Measurements from ENCODE around the gene CYSRT1.

DNA sequence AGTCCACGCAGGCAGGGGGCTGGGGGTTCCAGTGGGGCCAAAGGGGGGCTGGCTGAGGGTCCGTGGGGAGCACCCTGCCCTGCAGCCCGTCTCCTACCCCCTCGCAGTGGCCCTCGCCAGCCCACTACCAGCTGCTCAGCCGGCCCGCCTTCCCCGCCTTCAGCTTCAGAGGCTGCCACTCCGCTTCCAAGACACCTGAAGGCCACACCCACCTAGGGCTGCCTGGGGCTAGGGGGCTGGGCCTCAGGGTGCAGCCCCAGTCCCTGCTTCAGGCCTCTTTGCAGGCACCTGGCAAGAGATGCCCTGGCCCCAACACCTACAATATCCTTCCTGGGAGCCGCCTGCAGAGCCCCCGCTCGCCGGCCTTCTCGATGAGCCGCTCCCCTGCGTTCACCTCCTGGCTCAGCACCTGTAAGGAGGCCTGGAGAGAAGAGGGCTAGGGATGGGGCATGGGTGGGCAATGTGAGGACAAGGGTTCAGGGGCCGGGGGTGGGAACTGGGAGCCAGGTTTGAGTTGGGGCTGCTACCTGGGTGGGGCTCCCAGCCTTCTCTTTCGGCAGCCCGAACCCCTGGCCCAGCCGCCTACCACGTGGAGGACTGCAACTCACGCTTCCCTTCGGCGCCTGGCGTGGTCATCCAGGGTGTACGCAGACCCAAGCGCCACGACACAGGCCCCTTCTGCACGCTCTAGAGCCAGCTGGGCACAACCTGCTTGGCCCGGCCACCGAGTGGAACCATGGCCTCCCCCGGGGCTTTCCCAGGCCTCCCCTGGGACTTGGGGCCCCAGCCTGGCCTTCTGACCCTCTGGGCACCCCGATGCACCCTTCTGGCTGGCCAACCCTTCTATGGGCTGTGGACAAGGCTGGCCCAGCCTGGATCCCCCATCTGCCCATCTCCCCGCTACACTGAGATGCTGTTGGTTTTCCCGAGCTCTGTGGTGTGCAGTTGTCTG lies 27.9 kb downstream of the CYSRT1 start:
- no peak for TF ChIP-seq CTCF (IDR thresholded peaks at IDR 0.05)
- TF ChIP-seq POLR2A (IDR thresholded peaks at IDR 0.05), result no peak
